ENCODE results near the gene SGPP2.

The SGPP2 gene

GRCh38 chr2:222591661-222592060 lies 167.3 kb downstream of the SGPP2 start:
- DNase-seq: no peak

- no peak for DNase-seq
Measured at GRCh38 chr2:222592176-222592575, 167.8 kb downstream of the SGPP2 start.

DNA sequence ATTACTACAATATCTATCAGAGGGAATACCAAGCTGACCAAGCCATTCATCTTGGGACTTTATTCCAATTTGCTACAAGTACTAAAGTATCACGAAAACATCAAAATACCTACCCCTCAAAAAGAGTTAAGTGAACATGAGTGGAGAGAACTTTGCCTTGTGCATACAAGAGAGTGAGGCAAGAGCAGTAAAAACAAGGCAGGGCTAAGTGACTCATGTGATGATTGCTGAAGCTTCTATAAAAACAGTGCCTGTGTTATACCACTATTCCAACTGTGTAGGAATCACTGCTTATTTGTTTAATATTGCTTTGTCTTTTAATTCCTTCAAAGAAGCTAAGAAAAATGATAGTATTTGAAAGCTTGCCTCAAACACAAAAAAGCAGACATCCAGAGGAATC lies 170.3 kb downstream of the SGPP2 start:
- DNase-seq: no peak

GRCh38 chr2:222595581-222595980 lies 171.2 kb downstream of the SGPP2 start:
- DNase-seq: no peak

- DNase-seq: no peak
Measured at GRCh38 chr2:222598611-222599010, 174.3 kb downstream of the SGPP2 start.

GRCh38 chr2:222603501-222603900 lies 179.2 kb downstream of the SGPP2 start:
- DNase-seq: no peak

DNA sequence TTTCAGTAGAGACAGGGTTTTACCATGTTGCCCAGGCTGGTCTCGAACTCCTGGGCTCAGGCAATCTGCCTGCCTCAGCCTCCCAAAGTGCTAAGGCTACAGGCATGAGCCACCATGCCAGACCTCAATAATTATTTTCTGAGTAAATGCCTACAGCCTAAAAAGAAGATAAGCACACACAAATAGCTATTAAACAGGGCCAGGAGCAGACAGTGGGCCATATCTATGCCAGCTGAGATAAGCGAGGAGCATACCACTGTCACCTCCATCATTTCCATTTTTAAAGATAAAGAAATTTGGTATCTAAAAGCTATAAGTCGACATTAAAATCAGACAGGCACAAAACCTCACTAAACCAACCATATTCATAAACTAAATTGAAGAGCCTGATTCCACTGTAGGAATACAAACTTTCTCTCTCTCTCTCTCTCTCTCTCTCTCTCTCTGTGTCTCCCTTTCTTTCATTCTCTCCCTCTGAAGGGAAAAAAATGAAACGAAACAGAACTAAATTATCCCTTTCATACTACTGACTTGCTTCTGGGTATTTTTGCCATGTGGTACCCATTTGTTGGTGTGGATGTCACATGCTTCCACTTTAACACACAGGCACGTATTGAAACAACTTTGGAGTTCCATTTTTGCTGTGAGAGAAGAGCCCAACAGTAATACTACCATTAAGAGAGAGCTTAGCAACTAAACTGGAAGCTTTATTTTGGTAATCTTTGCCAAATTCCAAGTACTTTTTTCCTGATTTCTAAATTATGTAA lies 180.6 kb downstream of the SGPP2 start:
- no peak for DNase-seq

- DNase-seq: no peak
Measured at GRCh38 chr2:222606306-222606705, 182.0 kb downstream of the SGPP2 start.

DNA sequence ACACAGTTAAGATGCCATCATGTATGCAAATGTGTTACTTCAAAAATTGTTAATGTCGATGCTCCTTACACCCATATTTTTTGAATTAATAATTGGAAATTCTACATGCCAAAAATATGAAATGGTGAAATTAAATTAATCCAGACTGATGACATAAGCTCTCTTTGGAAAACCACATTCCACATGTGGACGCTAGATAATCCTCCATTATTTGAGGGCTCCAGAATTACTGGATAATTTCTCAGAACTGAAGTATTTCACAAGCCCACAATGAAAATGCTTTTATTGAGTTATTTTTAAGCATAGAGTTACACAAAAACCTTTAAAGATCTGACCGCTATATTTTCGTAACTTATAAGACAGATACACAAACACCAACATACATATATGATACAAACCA lies 183.7 kb downstream of the SGPP2 start:
- DNase-seq: no peak

DNA sequence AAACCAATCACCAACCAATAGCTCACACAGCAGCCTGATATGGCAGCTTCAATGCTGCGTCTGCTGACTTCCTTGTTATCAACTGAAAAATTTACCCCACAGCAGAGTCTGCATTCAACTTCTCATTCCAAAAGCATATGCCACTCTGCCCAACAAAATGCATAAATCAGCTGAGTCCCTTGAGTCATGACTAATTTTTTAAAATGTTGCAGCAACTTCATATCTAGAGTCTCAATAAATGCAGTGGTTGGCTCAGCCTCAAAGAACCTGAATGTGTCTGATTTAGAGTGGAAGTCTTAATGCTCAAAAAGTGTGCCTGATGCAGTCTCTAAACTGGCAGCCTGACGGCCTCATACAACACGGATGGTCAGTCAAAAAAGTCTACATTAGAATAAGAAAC lies 185.0 kb downstream of the SGPP2 start:
- DNase-seq: no peak
